Prostate gland (tissue), 2 donors: ENCODE results near the gene P4HTM. TPM values are rescaled to one million over a fixed set of nuclear protein-coding genes. Genes with fewer than 3 reads are reported as not detected.

Source experiments
- DNase-seq: peaks from one replicate; pipeline ENCODE4 v3.0.0-alpha.2; 2019; ENCODE audit warnings: low spot score
- H3K27ac ChIP-seq, 2 donors: fragments of 200-600 bp; sonication (generic); 2 replicates each; pipeline ENCODE4 v1.5.1; 2017 to 2019
- H3K27me3 ChIP-seq: fragments of 200-600 bp; sonication (generic); replicated peaks from 2 replicates; pipeline ENCODE4 v1.5.1; 2019; ENCODE audit not compliant: insufficient read depth
- H3K36me3 ChIP-seq, 2 donors: fragments of 200-600 bp; sonication (generic); 1 replicate in 1 of 2; 2 replicates in 1 of 2; pipeline versions ENCODE4 v1.5.1 to v1.8.1; 2017 to 2019
- H3K4me1 ChIP-seq: fragments of 200-600 bp; sonication (generic); replicated peaks from 2 replicates; pipeline ENCODE4 v1.5.1; 2019
- H3K4me3 ChIP-seq, 2 donors: fragments of 200-600 bp; sonication (generic); 2 replicates each; pipeline ENCODE4 v1.5.1; 2017 to 2019
- H3K9me3 ChIP-seq: fragments of 200-600 bp; sonication (generic); 2 replicates; pipeline ENCODE4 v1.5.1; 2017
- CTCF ChIP-seq, 4 experiments: fragments of 200-600 bp in 2 of 4; fragments of 450-650 bp in 2 of 4; sonication (generic) in 2 of 4; IDR thresholded peaks; 1 replicate in 3 of 4; 2 replicates in 1 of 4; pipeline ENCODE4 v1.5.1; 2016 to 2019; ENCODE audit warnings: antibody characterized with exemption in 4 of 4, mild to moderate bottlenecking in 2 of 4, moderate library complexity in 2 of 4
- POLR2A ChIP-seq: fragments of 450-650 bp; IDR thresholded peaks from one replicate; pipeline ENCODE4 v1.6.1; 2016; ENCODE audit warnings: antibody characterized with exemption, mild to moderate bottlenecking
- POLR2AphosphoS5 ChIP-seq: sonication (generic); formaldehyde crosslinking; IDR thresholded peaks from one replicate; pipeline ENCODE4 v1.6.1; 2017; ENCODE audit warnings: antibody characterized with exemption
- WGBS: methylation state at CpG from one replicate; pipeline ENCODE4 v1.1.5; 2018; 5-methylcytosine and 5-hydroxymethylcytosine counted together
- intact Hi-C: fragments of 100-400 bp; cut with DNase I; formaldehyde crosslinking; loops from one replicate; pipeline ENCODE4 v1.14.2; 2022
- total RNA-seq, 2 donors: library from RNA; depleted of rRNA; stranded (reverse); fragments of >200 nt; gene quantifications; one replicate each; pipeline ENCODE4 v1.1.0, GENCODE V29; 2016

Gene P4HTM
- total RNA-seq, 2 donors from 2014 or later, result 56.0 to 101 TPM

- no peak overlapping the region for H3K4me3 ChIP-seq
- H3K27me3 ChIP-seq, result no peaks in the 10 kb centered on the region
- 82% methylated on average over 8 of the region's 8 CpGs for WGBS
- no peak overlapping the region for H3K27ac ChIP-seq
- peaks cover 7 to 8% of the 10 kb centered on the region in 2 donors for H3K36me3 ChIP-seq
- intact Hi-C loops, result no loop called here
- DNase-seq, result no peak
- no peaks in the 10 kb centered on the region for H3K9me3 ChIP-seq
- TF ChIP-seq POLR2A, result no peak
- peaks cover 6% of the 10 kb centered on the region for H3K4me1 ChIP-seq
These were observed 35.9 kb downstream of the P4HTM start for GRCh38 chr3:49025793-49026520.

DNA sequence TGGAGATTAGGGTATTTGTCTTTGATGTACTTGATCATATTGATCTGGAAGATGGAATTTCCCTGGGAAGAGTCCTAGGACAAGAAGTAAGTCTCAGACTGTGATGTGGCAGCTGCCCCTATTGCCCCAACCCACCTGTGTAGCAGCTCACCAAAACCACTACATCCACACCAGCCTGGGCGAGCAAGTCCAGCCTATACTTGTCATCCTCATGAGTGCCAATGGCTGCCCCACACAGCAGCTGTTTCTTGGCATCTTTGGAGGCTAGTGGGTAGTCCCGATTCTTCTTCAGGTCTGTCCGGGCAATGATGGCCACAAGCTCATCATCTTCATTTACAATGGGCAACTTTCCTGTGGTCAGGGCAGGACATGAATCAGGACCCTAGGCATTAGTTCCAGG is 36.5 kb downstream of the P4HTM start:
- Histone ChIP-seq H3K9me3 (no peaks in the 10 kb centered on the region), H3K4me1 (peaks cover 6% of the 10 kb centered on the region), H3K4me3 (no peak overlapping the region), H3K27ac (no peak overlapping the region), H3K27me3 (no peaks in the 10 kb centered on the region), H3K36me3 (peaks cover 7 to 8% of the 10 kb centered on the region in 2 donors)
- intact Hi-C loops, result no loop called here
- DNase-seq, result no peak
- WGBS, result 88% methylated on average over 3 of the region's 3 CpGs
- TF ChIP-seq POLR2A (no peak), CTCF (IDR thresholded peaks at IDR 0.05) (no peak), POLR2AphosphoS5 (no peak)

DNA sequence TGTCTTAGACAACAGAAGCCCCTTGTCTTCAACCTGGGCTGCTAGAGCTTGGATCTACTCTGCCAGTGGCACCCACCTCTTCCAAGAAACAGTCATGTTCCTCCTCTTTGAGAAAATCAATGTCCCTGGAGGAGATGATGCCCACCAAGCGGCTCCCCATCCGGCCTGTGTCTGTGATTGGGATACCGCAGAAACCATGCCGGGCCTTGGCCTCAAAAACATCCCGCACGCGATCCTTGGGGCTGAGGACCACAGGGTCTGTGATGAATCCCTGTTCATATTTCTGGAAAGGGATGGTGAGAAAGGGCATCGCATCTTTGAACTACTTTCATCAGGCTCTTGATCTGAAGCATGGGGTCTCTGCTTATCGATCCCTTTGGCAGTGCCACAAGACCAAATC is 37.6 kb downstream of the P4HTM start:
- H3K27ac ChIP-seq, result no peak overlapping the region
- H3K9me3 ChIP-seq, result no peaks in the 10 kb centered on the region
- 96% methylated on average over 9 of the region's 9 CpGs for WGBS
- peaks cover 6% of the 10 kb centered on the region for H3K4me1 ChIP-seq
- TF ChIP-seq POLR2AphosphoS5, result no peak
- no peak for TF ChIP-seq POLR2A
- no peak for TF ChIP-seq CTCF (IDR thresholded peaks at IDR 0.05)
- intact Hi-C loops, result no loop called here
- peaks cover 7 to 19% of the 10 kb centered on the region in 2 donors for H3K36me3 ChIP-seq
- H3K4me3 ChIP-seq, result no peak overlapping the region
- no peaks in the 10 kb centered on the region for H3K27me3 ChIP-seq
- DNase-seq, result no peak

GRCh38 chr3:49028298-49028672 is 38.2 kb downstream of the P4HTM start:
- peak overlapping the region; percentile 87 to 90 for H3K27ac ChIP-seq
- no peak for TF ChIP-seq POLR2A
- TF ChIP-seq POLR2AphosphoS5, result no peak
- no peak for TF ChIP-seq CTCF (IDR thresholded peaks at IDR 0.05)
- WGBS, result 78% methylated on average over 4 of the region's 4 CpGs
- DNase-seq, result no peak
- H3K4me1 ChIP-seq, result peaks cover 6% of the 10 kb centered on the region
- H3K36me3 ChIP-seq, result peaks cover 7 to 25% of the 10 kb centered on the region in 2 donors
- H3K4me3 ChIP-seq, result peak overlapping the region; percentile 34 to 56
- no peaks in the 10 kb centered on the region for H3K27me3 ChIP-seq
- intact Hi-C loops, result no loop called here
- H3K9me3 ChIP-seq, result no peaks in the 10 kb centered on the region

DNA sequence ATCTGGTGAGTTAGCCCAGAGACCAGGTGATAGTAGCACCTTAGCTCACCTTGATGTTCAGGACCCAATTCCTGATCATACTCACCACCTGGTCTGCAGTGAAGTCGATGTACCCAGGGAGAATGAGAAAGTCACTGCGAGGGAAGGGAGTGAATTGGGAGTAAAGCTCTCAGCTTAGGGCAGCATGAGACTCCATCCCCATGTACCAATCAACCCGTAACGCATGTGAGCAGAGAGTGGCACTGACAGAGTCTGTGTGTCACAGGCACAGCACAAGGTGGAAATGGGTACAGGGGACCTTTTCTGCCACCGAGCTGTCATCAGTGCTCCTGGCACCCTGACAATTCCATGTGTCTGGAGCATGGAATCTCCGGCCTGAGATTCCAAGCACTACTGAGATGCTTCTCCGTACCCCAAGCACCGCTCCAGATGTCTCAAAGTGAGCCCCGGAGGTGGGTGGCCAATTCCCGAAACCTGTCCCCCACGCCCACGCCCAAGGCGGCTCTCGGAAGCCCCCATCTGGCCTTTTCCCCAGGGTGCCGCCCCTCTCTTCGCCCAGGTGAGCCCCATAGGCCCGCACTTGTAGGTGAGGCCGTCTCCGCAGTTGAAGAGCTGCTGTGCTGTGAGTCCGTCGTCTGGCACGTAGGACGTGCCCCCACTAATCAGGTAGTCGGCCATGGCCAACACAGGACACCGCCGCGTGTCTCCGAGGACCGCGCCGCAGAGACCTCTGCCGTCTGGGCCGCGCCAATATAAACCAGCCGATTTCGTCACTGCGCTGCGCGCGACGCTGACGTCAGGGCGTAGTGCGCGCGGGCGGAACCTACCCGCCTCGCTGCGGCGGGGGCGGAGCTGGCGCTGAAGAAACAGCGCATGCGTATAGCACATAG is 38.9 kb downstream of the P4HTM start, which contains the start of gene IMPDH2:
Gene IMPDH2, minus strand, starts transcription at position 726 of the 890 bp plus-strand sequence. Its CDS starts 48 bp downstream, at position 678.
- intact Hi-C loops, result no loop called here
- H3K4me3 ChIP-seq, result peak within 1 kb of the TSS; percentile 34 to 56
- 2% methylated on average over 54 of the region's 55 CpGs for WGBS
- H3K36me3 ChIP-seq, result peaks cover 5 to 25% of the 10 kb centered on the region in 2 donors
- TF ChIP-seq POLR2AphosphoS5 (peak; percentile 99), POLR2A (peak; percentile 92), CTCF (IDR thresholded peaks at IDR 0.05) (peak in 2 of 4 experiments; percentile 39 to 41)
- peak; percentile 91 for DNase-seq
- no peaks in the 10 kb centered on the region for H3K27me3 ChIP-seq
- peak within 1 kb of the TSS; percentile 87 to 90 for H3K27ac ChIP-seq
- no peaks in the 10 kb centered on the region for H3K9me3 ChIP-seq
- H3K4me1 ChIP-seq, result peaks cover 6% of the 10 kb centered on the region
